GM21737 (cell line): Measurements from ENCODE around the gene ANKRD11.
"Not testable (repeated sequence)": the region's sequence is repeated elsewhere in the genome, so short reads cannot be mapped to it uniquely, and the experiment has no call there.

Experiments
- ATAC-seq: cut with Tn5 transposase; IDR thresholded peaks from one replicate; pipeline ENCODE4 v1.9.1; 2021; ENCODE audit warnings: mild to moderate bottlenecking, moderate library complexity; ENCODE audit not compliant: unreplicated experiment

The ANKRD11 gene

GRCh38 chr16:89257281-89257731 lies 233.1 kb downstream of the ANKRD11 start:
- ATAC-seq = no peak

- no peak for ATAC-seq
Observed at GRCh38 chr16:89256651-89257254, 233.6 kb downstream of the ANKRD11 start.

GRCh38 chr16:89253548-89254287 lies 236.6 kb downstream of the ANKRD11 start:
- ATAC-seq = no peak

DNA sequence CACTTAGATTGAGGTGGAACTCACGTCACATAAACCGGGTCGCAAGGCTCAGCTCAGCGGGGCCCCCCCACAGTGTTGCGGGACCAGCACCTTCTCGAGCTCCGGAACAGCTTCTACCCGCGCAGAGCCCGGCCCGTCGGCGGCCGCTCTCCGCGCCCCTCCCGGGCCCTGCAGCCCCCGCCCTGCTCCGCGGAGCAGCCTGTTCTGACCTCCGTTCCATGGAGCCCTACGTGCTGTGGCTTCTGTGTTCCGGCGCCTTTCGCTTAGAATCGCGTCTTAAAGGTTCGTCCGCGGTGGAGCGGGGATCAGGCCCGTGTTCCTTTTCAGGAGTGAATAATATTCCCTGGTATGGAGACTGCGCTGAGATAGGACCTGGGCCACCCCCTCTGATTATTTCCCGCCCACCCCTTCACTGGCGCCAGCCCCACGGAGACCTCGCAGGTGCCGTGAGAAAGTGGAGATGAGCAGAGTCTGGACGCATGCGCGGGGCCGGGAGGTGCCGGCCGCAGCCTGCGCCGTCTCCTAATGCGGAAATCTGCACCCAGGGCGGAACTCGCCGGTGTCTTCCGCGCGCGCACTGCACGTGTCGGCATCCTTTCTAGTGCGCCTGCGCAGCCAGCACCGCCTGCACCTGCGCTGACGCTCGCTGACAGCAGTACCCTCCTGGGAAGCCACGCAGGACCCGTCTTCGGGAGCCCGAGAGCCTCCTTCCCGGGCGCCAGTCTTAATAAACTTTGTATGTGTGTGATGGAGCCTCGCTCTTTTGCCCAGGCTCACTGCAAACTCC lies 242.0 kb downstream of the ANKRD11 start:
- ATAC-seq = no peak

DNA sequence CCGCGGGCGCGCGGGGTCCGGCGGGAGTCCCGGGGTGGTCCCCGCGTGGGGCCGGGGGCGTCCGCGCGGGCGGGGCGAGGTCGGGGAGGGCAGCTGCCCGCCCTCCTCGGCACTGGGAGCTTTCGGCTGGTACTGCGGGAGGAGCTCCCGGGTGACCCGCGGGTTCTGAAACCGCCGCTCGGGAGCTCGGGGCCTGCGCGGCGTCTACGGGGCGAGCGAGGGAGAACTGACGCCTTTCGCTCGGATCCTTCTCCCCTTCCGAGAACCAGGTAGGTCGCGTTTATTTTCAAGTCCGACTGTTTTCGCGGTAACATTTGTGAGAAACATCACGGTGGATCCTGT lies 242.7 kb downstream of the ANKRD11 start:
- ATAC-seq = not testable (repeated sequence)

GRCh38 chr16:89246903-89247733 lies 243.2 kb downstream of the ANKRD11 start:
- peak; percentile 68 for ATAC-seq

DNA sequence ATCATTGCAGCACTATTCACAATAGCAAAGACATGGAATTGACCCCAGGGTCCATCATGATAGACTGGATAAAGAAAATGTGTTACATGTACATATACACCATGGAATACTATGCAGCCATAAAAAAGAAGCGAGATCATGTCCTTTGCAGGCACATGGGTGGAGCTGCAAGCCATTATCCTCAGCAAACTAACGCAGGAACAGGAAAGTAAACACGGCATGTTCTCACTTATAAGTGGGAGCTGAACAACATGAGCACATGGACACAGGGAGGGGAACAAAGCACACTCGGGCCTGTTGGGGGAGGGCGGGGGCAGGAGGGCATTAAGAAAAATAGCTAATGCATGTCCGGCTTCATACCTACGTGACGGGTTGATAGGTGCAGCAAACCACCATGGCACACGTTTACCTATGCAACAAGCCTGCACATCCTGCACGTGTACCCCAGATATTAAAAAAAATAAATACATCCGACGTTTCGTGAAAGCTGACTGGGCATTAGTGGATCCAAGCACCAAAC lies 243.9 kb downstream of the ANKRD11 start:
- ATAC-seq = no peak

GRCh38 chr16:89244754-89245153 lies 245.6 kb downstream of the ANKRD11 start:
- no peak for ATAC-seq

- ATAC-seq = not testable (repeated sequence)
Observed at GRCh38 chr16:89244264-89244663, 246.1 kb downstream of the ANKRD11 start.

DNA sequence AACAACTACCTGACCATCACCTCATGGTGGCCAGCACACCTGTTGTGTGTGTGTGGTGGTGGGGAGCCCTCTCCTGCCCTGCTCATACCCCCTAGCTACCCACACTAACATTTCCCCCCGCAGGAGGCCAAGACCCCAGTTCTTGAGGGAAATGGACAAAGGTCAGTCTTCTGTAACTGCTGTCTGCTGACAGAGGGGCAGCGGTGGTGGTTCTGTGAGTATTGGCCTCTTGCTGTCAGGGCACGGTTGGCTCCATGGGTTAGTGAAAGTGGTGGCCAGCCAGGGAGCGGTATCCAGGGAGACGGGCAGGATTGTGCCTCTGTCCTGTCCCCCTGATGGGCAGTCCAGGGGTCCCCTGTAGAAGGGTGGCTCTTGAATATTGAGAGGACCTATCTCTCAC lies 246.7 kb downstream of the ANKRD11 start:
- no peak for ATAC-seq

DNA sequence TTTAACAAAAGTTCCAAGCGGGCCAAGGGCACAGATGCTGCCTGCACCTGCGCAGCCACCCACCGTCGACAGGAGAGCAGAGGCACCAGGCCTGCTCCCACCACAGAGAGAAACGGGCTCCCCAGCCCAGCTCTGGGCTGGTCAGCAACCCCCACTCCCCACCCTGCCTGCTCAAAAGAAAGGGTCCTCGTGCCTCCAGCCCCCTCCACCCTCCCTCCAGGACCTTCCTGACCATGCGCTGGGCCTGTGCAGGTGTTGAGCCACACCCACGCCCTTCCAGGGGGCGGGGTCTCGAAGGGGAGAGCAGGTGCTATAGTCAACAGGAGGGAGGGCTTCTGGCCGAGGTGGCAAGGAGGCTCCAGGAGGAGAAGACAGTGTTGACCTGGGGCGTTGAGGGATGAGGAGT lies 247.6 kb downstream of the ANKRD11 start:
- ATAC-seq = no peak

- peak; percentile 63 for ATAC-seq
Observed at GRCh38 chr16:89241187-89242007, 249.0 kb downstream of the ANKRD11 start.

GRCh38 chr16:89237733-89238132 lies 252.6 kb downstream of the ANKRD11 start:
- no peak for ATAC-seq

GRCh38 chr16:89233678-89234490 lies 256.5 kb downstream of the ANKRD11 start:
- no peak for ATAC-seq

GRCh38 chr16:89232107-89232506 lies 258.3 kb downstream of the ANKRD11 start:
- ATAC-seq = no peak

- ATAC-seq = no peak
Observed at GRCh38 chr16:89230255-89230654, 260.1 kb downstream of the ANKRD11 start.

DNA sequence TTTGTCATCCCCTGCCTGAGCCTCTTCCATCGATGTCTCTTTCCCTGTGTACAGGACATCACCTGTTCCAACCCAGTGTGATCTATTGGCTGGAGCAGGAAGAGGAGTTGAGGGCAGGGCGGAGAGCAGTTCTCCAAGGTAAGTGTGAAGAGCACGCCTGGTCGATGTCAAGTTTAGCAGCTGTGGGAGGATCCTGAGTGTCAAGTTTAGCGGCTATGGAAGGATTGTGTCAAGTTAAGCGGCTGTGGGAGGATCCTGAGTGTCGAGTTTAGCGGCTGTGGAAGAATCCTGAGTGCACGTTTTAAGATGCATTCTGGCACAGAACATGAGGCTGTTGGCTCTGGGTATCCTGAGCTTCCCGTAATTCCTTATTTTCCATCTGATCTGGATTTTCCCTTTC lies 265.7 kb downstream of the ANKRD11 start:
- ATAC-seq = no peak

GRCh38 chr16:89222931-89223330 lies 267.4 kb downstream of the ANKRD11 start:
- ATAC-seq = no peak

DNA sequence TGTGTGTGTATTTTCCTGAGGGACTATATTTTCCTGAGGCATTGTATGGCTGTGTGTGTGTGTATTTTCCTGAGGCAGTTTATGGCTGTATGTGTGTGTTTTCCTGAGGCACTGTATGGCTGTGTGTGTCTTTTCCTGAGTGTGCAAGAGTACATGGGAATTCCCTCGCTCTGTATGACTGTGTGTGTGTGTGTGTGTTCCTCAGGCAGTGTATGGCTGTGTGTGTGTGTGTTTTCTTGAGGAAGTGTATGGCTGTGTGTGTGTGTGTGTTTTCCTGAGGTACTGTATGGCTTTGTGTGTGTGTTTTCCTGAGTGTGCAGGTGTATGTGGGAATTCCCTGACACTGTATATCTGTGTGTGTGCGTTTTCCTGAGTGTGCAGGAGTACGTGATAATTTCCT lies 268.8 kb downstream of the ANKRD11 start:
- ATAC-seq = no peak
